Thyroid gland (tissue), 4 donors: ENCODE measurements around the gene MYLK. TPM values are rescaled to one million over a fixed set of nuclear protein-coding genes. Genes with fewer than 3 reads are reported as not detected.

ENCODE experiments used
- DNase-seq, 2 donors: peaks; one replicate each; pipeline ENCODE4 v3.0.0-alpha.2; 2019
- H3K27ac ChIP-seq, 3 donors: fragments of 200-600 bp; sonication (generic); 1 replicate in 2 of 3; 2 replicates in 1 of 3; pipeline ENCODE4 v1.5.1; 2016 to 2019; ENCODE audit warnings: mild to moderate bottlenecking in 1 of 3, moderate library complexity in 1 of 3
- H3K27me3 ChIP-seq: fragments of 200-600 bp; sonication (generic); one replicate; pipeline ENCODE4 v1.5.1; 2019
- H3K36me3 ChIP-seq, 2 donors: fragments of 200-600 bp; sonication (generic); one replicate each; pipeline ENCODE4 v1.5.1; 2016 to 2019
- H3K4me1 ChIP-seq, 2 donors: fragments of 200-600 bp; sonication (generic); one replicate each; pipeline ENCODE4 v1.5.1; 2017 to 2019
- H3K4me3 ChIP-seq, 3 donors: fragments of 200-600 bp; sonication (generic); replicated peaks in 1 of 3; 1 replicate in 2 of 3; 2 replicates in 1 of 3; pipeline ENCODE4 v1.5.1; 2016; ENCODE audit warnings: mild to moderate bottlenecking in 1 of 3
- H3K9me3 ChIP-seq: fragments of 200-600 bp; sonication (generic); one replicate; pipeline ENCODE4 v1.5.1; 2017
- POLR2A ChIP-seq, 2 donors: fragments of 450-650 bp; IDR thresholded peaks; one replicate each; pipeline ENCODE4 v1.6.1; 2017; ENCODE audit warnings: antibody characterized with exemption in 2 of 2, mild to moderate bottlenecking in 2 of 2, moderate library complexity in 1 of 2
- WGBS, 2 donors: methylation state at CpG; one replicate each; pipeline ENCODE4 v1.1.5; 2017; 5-methylcytosine and 5-hydroxymethylcytosine counted together
- intact Hi-C: fragments of 100-400 bp; cut with DNase I; formaldehyde crosslinking; loops from one replicate; pipeline ENCODE4 v1.15.1; 2023
- total RNA-seq, 4 donors: library from RNA; depleted of rRNA; stranded (reverse); fragments of >200 nt; gene quantifications; one replicate each; pipeline ENCODE4 v1.2.3, GENCODE V29; 2016
- TF ChIP-seq, protein P1 (sequence below), 6 experiments: fragments of 200-600 bp in 3 of 6; fragments of 450-650 bp in 3 of 6; sonication (generic) in 3 of 6; IDR thresholded peaks; one replicate each; pipeline ENCODE4 v1.5.1; 2016 to 2019; ENCODE audit warnings: antibody characterized with exemption in 6 of 6, mild to moderate bottlenecking in 2 of 6, inconsistent platforms in 1 of 6, moderate library complexity in 1 of 6

MYLK gene, protein sequence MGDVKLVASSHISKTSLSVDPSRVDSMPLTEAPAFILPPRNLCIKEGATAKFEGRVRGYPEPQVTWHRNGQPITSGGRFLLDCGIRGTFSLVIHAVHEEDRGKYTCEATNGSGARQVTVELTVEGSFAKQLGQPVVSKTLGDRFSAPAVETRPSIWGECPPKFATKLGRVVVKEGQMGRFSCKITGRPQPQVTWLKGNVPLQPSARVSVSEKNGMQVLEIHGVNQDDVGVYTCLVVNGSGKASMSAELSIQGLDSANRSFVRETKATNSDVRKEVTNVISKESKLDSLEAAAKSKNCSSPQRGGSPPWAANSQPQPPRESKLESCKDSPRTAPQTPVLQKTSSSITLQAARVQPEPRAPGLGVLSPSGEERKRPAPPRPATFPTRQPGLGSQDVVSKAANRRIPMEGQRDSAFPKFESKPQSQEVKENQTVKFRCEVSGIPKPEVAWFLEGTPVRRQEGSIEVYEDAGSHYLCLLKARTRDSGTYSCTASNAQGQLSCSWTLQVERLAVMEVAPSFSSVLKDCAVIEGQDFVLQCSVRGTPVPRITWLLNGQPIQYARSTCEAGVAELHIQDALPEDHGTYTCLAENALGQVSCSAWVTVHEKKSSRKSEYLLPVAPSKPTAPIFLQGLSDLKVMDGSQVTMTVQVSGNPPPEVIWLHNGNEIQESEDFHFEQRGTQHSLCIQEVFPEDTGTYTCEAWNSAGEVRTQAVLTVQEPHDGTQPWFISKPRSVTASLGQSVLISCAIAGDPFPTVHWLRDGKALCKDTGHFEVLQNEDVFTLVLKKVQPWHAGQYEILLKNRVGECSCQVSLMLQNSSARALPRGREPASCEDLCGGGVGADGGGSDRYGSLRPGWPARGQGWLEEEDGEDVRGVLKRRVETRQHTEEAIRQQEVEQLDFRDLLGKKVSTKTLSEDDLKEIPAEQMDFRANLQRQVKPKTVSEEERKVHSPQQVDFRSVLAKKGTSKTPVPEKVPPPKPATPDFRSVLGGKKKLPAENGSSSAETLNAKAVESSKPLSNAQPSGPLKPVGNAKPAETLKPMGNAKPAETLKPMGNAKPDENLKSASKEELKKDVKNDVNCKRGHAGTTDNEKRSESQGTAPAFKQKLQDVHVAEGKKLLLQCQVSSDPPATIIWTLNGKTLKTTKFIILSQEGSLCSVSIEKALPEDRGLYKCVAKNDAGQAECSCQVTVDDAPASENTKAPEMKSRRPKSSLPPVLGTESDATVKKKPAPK (N-terminal part only)
- 10 to 100 TPM; 28.9 to 51.2 (median 37.4) TPM for total RNA-seq

DNA sequence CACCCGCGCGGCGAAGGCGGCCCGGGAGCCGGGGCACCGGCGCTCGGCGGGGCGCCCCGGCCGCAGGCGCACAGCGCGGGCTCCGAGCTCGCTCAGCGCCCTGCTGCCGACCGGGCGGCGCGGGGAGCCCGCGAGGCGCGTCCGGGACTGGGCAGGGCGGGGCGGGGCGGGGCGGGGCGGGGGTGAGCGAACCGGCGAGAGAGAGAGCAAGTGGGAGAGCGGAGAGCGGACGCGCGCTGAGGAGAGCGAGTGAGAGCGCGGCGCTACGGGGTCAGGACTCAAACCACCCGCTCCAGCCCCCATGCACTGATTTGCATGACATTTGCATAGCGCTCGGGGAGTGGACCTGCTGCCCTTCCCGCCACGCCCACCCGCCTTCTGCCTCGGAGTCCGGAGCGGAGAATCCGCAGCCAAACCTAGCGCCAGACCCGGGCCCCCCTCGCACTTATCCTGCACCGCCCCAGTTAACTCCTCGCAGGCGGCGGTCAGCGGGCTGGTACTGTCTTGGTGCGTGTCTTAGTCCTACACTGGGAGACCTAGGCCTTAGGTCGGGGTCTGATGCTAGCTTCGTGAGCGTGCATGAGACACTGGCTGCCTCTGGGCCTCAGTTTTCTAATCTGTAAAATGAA is at the start of gene MYLK:
Gene MYLK, minus strand, starts transcription at position 130 of the 629 bp plus-strand sequence. CDS start 90,491 bp downstream, outside the sequence.
- Histone ChIP-seq H3K4me3 (peak within 1 kb of the TSS in 1 of 3 donors; percentile 23), H3K27me3 (no peaks in the 10 kb centered on the region), H3K9me3 (no peaks in the 10 kb centered on the region), H3K36me3 (no peaks in the 10 kb centered on the region), H3K4me1 (peaks cover 5 to 6% of the 10 kb centered on the region in 2 donors), H3K27ac (no peak within 1 kb of the TSS)
- TF ChIP-seq, protein P1, sequence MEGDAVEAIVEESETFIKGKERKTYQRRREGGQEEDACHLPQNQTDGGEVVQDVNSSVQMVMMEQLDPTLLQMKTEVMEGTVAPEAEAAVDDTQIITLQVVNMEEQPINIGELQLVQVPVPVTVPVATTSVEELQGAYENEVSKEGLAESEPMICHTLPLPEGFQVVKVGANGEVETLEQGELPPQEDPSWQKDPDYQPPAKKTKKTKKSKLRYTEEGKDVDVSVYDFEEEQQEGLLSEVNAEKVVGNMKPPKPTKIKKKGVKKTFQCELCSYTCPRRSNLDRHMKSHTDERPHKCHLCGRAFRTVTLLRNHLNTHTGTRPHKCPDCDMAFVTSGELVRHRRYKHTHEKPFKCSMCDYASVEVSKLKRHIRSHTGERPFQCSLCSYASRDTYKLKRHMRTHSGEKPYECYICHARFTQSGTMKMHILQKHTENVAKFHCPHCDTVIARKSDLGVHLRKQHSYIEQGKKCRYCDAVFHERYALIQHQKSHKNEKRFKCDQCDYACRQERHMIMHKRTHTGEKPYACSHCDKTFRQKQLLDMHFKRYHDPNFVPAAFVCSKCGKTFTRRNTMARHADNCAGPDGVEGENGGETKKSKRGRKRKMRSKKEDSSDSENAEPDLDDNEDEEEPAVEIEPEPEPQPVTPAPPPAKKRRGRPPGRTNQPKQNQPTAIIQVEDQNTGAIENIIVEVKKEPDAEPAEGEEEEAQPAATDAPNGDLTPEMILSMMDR (IDR thresholded peaks at IDR 0.05) = no peak
- TF ChIP-seq POLR2A (IDR thresholded peaks at IDR 0.05) = no peak
- intact Hi-C loops = no loop called here
- DNase-seq = peak; percentile 66 to 74
- 9 to 20% methylated on average over 1 to 10 of the region's 70 CpGs for WGBS, 2 donors

DNA sequence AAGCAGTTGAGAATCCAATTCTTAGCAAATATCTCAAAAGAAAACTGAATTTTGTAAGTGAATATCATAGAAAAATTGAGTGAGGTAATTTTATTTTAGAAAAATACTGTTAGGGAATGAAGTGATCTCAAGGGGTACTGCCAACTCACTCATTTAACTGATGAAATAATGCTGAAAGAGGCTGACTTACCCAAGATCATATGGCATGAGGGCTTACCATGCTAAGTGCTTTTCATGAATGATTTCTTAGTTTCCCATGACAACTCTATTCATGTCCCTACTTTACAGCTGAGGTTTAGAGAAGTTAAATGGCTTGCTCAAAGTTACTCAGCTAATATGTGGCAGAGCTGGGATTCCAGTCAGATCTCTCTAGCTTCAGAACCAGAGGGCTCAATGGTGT is 46.3 kb upstream of the MYLK start:
- Histone ChIP-seq H3K36me3 (peaks cover 0 to 4% of the 10 kb centered on the region in 2 donors), H3K27ac (no peak overlapping the region), H3K4me3 (no peak overlapping the region), H3K4me1 (no peaks in the 10 kb centered on the region), H3K9me3 (no peaks in the 10 kb centered on the region), H3K27me3 (no peaks in the 10 kb centered on the region)
- TF ChIP-seq, protein P1 (IDR thresholded peaks at IDR 0.05) = no peak
- no peak for TF ChIP-seq POLR2A (IDR thresholded peaks at IDR 0.05)
- intact Hi-C loops = no loop called here
- no peak for DNase-seq

DNA sequence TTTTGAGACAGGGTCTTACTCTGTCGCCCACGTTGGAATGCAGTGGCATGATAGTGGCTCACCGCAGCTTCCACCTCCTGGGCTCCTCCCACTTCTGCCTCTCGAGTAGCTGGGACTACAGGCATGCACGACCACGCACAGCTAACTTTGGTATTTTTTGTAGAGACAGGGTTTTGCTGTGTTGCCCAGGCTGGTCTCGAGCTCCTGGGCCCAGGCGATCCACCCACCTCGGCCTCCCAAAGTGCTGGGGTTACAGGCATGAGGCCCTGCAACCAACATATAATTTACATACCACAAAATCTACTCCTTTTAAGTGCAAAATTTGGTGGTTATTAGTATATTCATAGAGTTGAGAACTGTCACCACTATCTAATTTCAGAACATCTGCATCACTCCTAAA is 45.2 kb upstream of the MYLK start:
- H3K27ac ChIP-seq = no peak overlapping the region
- no peak for DNase-seq
- H3K27me3 ChIP-seq = no peaks in the 10 kb centered on the region
- 94 to 98% methylated on average over 9 of the region's 9 CpGs for WGBS, 2 donors
- peaks cover 0 to 4% of the 10 kb centered on the region in 2 donors for H3K36me3 ChIP-seq
- intact Hi-C loops = no loop called here
- TF ChIP-seq, protein P1 (IDR thresholded peaks at IDR 0.05) = no peak
- TF ChIP-seq POLR2A (IDR thresholded peaks at IDR 0.05) = no peak
- H3K9me3 ChIP-seq = no peaks in the 10 kb centered on the region
- no peak overlapping the region for H3K4me3 ChIP-seq
- H3K4me1 ChIP-seq = no peaks in the 10 kb centered on the region

DNA sequence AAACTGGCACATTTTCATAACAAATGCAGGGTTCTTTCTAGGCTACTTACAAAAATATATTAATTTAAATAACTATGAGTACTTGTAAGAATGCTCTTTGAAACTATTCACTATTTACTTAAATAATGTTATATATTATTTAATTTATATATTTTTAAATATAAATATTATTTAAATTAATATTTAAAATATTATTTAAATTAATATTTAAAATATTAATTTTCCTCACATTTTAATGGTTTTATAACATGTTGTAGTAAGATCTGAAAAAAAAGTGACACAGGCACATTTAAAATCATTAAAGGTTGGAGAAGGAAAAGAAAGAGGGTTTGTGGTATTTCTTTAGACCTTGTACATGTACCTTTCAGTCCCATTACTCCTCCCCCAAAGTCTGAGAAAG is 42.3 kb upstream of the MYLK start:
- intact Hi-C loops = no loop called here
- Histone ChIP-seq H3K27me3 (no peaks in the 10 kb centered on the region), H3K36me3 (peaks cover 0 to 4% of the 10 kb centered on the region in 2 donors)

More for the DNA sequence above, 42.3 kb upstream of the MYLK start:
- no peak overlapping the region for H3K27ac ChIP-seq
- H3K4me1 ChIP-seq = no peaks in the 10 kb centered on the region
- TF ChIP-seq, protein P1 (IDR thresholded peaks at IDR 0.05) = no peak
- no peak for TF ChIP-seq POLR2A (IDR thresholded peaks at IDR 0.05)
- DNase-seq = no peak
- no peak overlapping the region for H3K4me3 ChIP-seq
- no peaks in the 10 kb centered on the region for H3K9me3 ChIP-seq
